ENCODE results near the gene SNX5. TPM values are rescaled to one million over a fixed set of nuclear protein-coding genes. Genes with fewer than 3 reads are reported as not detected.
A peak's percentile ranks its signal among the peaks of the same experiment; 100 is the strongest.

SNX5 gene
- total and polyA plus RNA-seq, 2 of the 8 experiments (the other 6 are each of a cell fraction or from before 2014, with no cell fraction given) = 155 to 194 TPM

DNA sequence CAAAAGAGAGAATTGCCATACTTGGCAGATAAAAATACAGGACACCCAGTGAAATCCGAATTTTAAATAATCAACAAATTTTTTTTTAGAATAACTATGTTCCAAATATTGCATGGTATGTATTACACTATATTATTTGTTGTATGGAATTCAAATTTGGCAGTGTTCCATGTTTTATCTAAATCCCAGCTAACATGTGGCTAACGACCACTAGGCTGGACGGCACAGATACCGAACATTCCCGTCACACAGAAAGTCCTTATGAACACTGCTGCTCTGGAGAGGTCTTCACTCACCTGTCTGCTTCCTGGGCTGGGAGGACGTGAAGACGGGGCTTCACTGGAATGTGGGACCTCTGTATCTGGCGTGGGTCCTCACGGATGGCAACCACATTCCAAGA lies 32.8 kb downstream of the SNX5 start:
- Histone ChIP-seq H2BK12ac (ENCODE audit: low read depth, low read length) (no peak overlapping the region), H2BK120ac (replicated peaks; ENCODE audit: low read depth, low read length) (no peak overlapping the region), H3K4me3 (ENCODE audit: extremely low read depth in 1 of 4, insufficient read depth in 2 of 4, low read depth in 3 of 4, low read length in 4 of 4) (no peak overlapping the region), H4K8ac (ENCODE audit: extremely low read depth, insufficient read depth, low read length) (no peak overlapping the region), H3K27me3 (replicated peaks in 1 of 4; ENCODE audit: control insufficient read depth in 3 of 4, extremely low read depth in 1 of 4, insufficient read depth in 3 of 4, low read length in 3 of 4) (no peaks in the 10 kb centered on the region), H2AFZ (ENCODE audit: low read length) (no peak overlapping the region), H4K5ac (ENCODE audit: insufficient read length, low read depth, low read length) (no peak overlapping the region), H4K91ac (replicated peaks; ENCODE audit: insufficient read length, low read length) (no peak overlapping the region), H3K4me2 (ENCODE audit: insufficient read depth in 1 of 2, low read depth in 2 of 2, low read length in 2 of 2) (no peak overlapping the region; a peak in 1 of 4 replicates), H2BK5ac (ENCODE audit: low read depth, low read length) (no peak overlapping the region), H4K20me1 (replicated peaks in 1 of 2; ENCODE audit: control insufficient read depth in 1 of 2, insufficient read depth in 2 of 2, low read length in 2 of 2) (no peaks in the 10 kb centered on the region), H3K18ac (ENCODE audit: extremely low read depth, low read length) (no peak overlapping the region), H3K4me1 (replicated peaks in 1 of 4; ENCODE audit: control insufficient read depth in 3 of 4, insufficient read depth in 4 of 4, low read length in 3 of 4) (peaks cover 10 to 29% (median 17%) of the 10 kb centered on the region in 4 experiments), H3K9ac (replicated peaks in 1 of 4; ENCODE audit: extremely low read depth in 1 of 4, low read depth in 3 of 4, low read length in 3 of 4) (no peak overlapping the region), H3K56ac (replicated peaks; ENCODE audit: insufficient read length, low read depth, low read length) (no peak overlapping the region), H3K27ac (ENCODE audit: low read depth, low read length) (no peak overlapping the region), H2BK20ac (ENCODE audit: low read length) (no peak overlapping the region), H2AK5ac (ENCODE audit: low read depth, low read length) (0 out of 2 replicates have a peak overlapping the region, but pooled peaks have one; percentile 40), H3K23me2 (ENCODE audit: low read depth, low read length) (no peaks in the 10 kb centered on the region), H3K4ac (replicated peaks; ENCODE audit: insufficient read length, low read depth, low read length) (no peak overlapping the region), H3K23ac (ENCODE audit: insufficient read length) (no peak overlapping the region), H3K79me1 (ENCODE audit: low read depth, low read length) (no peaks in the 10 kb centered on the region), H2BK15ac (ENCODE audit: low read length) (no peak overlapping the region), H3K36me3 (ENCODE audit: control insufficient read depth in 2 of 4, insufficient read depth in 4 of 4, low read length in 3 of 4) (peaks cover 0 to under 1% (median under 1%) of the 10 kb centered on the region in 4 experiments; a peak in 1 of 8 replicates), H3K14ac (ENCODE audit: insufficient read length) (no peak overlapping the region), H3K9me3 (ENCODE audit: insufficient read depth in 2 of 2, low read depth in 1 of 2, low read length in 1 of 2) (no peaks in the 10 kb centered on the region), H3K79me2 (ENCODE audit: control insufficient read depth in 1 of 2, insufficient read depth in 2 of 2, low read length in 2 of 2) (no peaks in the 10 kb centered on the region)
- CTCF ChIA-PET (ENCODE audit: partially characterized antibody) = interaction anchor here (0.8 to 2.9 kb wide), 6 partner anchors 16 to 52 kb away, joined by 3 to 17 read pairs (median 6); no protein-coding TSS in a partner anchor
- POLR2A ChIA-PET (ENCODE audit: partially characterized antibody) = interaction anchor here (1.1 kb wide), 1 partner anchor 364 kb away, joined by 4 read pairs; no protein-coding TSS in a partner anchor
- DNase-seq (ENCODE audit: low read depth in 1 of 2, low spot score in 2 of 2) (no peak), FAIRE-seq (no peak)
- peak; percentile 27; the same call in 1 of the 2 replicates for TF ChIP-seq TEAD4 (IDR thresholded peaks at IDR 0.05; ENCODE audit: low read depth, low read length)
- TF ChIP-seq KDM1A (IDR thresholded peaks at IDR 0.05; ENCODE audit: borderline replicate concordance, low read length) = no peak
- TF ChIP-seq HDAC6 (IDR thresholded peaks at IDR 0.05; ENCODE audit: low read depth, low read length) = no peak
- WGBS, 2 experiments (ENCODE audit: extremely low coverage in 1 of 2, insufficient coverage in 1 of 2, insufficient read length in 1 of 2, insufficient replicate concordance in 2 of 2, low coverage in 1 of 2, low lambda C conversion rate in 2 of 2, missing lambda C conversion rate in 1 of 2) = 89% methylated on average over 9 of the region's 9 CpGs; no CpG with 5 or more reads in 1 of the 2 experiments
